HG03457 (cell line): ENCODE data around the gene ZNF112.

ENCODE experiments used
- ATAC-seq: cut with Tn5 transposase; IDR thresholded peaks from one replicate; pipeline ENCODE4 v1.9.1; 2021; ENCODE audit warnings: moderate number of reproducible peaks; ENCODE audit not compliant: unreplicated experiment

Gene ZNF112

DNA sequence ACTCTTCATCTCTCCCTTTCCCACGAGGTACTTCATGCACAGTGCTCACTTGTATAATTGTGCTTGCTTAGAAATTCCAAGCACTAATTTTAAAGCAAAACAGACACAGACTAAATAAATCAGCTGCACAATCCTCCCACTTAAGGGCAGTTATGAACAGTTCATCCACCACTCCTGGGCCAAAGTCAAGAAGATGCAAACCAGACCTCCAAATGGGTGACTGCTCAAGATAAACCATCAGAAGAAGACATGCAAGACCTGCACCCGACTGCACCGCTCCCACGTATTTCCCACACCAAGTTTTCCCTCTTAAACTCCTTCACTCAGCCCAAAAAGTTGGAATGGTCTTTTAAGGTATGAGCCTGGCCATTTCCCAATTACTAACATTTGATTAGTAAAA is 71.5 kb downstream of the ZNF112 start:
- ATAC-seq: no peak

DNA sequence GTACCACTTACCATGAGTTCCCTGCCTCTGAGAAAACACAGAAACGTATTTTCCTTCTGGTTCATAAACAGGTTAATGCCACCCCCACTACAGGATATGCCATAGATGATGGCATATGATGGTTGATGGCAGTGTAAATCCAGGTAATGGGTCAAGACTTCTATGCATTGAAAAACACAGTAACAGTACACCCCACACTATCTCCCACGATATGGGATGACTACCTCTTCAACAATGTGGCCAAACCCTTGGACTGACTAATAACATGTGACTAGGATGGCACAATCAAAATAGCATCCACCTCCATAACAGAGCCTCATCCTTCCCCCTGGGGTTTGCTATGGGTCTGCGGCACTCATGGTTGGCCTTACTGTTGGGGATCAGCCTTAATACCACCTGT is 73.6 kb downstream of the ZNF112 start:
- no peak for ATAC-seq

DNA sequence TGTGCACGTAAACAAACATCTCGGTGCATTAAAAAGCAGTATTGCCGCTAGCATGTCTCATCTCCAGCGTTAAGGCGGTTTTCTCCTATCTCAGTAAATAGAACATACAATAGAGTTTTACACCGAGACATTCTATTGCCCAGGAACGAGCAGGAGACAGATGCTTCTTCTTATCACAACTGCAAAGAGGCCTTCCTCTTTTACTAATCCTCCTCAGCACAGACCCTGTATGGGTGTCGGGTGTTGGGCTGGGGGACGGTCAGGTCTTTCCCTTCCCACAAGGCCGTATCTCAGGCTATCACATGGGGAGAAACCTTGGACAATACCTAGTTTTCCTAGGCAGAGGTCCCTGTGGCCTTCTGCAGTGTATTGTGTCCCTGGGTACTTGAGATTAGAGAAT is 75.6 kb downstream of the ZNF112 start:
- ATAC-seq: no peak

DNA sequence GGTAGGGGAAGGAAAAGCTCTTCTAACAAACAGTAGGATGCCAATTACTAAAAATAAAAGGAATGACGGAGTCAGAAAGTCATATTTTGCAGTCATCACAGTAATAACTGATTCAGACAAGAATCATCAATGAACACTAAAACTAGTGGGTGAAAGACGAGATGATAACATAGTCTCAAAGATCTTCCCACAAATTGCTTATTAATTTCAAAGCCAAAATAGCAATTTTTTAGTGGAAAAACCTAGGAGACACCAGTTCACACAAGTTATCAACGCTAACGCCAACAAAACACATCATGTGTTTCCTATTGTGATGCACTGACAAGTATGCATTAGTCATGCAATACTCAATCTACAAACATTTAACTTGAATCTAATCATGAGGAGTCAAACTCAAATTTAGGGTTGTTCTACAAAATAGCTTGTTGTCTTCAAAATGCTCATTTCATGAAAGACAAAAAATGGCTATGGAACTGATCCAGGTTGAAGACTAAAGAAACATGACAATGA is 78.2 kb downstream of the ZNF112 start:
- no peak for ATAC-seq

DNA sequence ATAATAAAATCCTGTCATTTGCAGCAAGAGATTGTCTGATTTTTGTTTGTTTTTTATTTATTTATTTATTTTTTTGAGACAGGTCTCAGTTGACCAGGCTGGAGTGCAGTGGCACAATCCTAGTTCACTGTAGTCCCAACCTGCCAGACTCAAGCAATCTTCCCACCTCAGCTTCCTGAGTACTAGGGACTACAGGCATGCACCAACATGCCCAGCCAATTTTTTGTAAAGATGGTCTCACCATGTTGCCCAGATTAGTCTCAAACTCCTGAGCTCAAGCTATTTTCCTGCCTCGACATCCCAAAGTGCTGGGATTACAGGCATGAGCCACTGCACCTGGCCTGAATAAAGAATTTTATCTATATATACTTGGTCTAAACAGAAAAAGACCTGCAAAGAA is 79.1 kb downstream of the ZNF112 start:
- no peak for ATAC-seq
